Tibial nerve (tissue), 3 donors: ENCODE data around the gene SFXN5.

Source experiments
- CTCF ChIP-seq, 5 experiments: fragments of 200-600 bp in 3 of 5; fragments of 450-650 bp in 2 of 5; sonication (generic) in 3 of 5; IDR thresholded peaks; one replicate each; pipeline ENCODE4 v1.5.1; 2016 to 2019; ENCODE audit warnings: antibody characterized with exemption in 5 of 5, mild to moderate bottlenecking in 3 of 5, moderate library complexity in 2 of 5
- POLR2A ChIP-seq, 2 donors: fragments of 450-650 bp; IDR thresholded peaks; one replicate each; pipeline ENCODE4 v1.6.1; 2017; ENCODE audit warnings: antibody characterized with exemption in 2 of 2, mild to moderate bottlenecking in 2 of 2, moderate library complexity in 2 of 2

DNA sequence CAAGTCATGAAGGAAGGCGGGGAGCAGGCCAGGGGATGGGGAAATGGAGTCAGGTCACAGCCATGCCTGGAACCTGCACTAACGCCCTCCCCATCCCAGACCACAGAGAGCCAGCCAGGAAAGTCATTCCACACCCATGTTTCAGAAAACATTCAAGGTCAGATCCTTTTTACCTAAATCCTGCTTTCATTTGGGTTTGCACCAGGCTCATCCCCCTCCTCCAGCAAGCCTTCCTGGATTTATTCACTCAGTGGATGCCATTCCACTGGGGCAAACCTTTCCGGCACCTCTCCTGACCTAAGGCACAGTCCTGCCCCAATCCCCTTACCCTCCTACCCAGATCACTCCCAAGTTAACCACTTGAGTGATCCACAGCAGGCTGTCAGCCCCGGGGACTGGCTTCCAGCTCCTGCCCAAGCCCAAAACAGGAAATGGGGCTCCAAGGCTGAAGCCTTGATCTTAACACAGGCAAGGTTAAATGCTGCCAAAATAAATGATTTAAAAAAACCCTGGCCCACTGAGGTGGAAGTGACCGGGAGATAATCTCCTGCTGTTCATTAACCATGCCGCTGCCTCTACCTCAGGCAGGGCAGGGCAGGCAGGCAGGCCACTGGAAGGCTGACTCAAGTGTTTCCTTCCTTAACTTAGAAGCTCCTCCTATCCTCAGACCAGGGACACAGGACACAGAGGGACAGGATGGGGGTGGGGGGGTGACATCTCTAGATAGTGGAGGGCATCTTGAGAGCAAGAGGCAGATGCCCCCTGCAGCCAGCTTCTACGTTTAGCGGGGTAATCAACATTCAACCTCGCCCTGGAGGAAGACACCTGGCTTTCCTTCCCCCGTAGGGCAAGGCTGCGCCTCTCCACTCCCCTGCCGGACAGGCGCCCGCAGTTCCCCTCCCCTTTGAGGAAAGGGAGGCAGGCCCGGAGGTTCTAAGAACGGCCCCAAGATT, 39.8 kb upstream of the SFXN5 start:
- no peak for TF ChIP-seq CTCF (IDR thresholded peaks at IDR 0.05)
- no peak for TF ChIP-seq POLR2A (IDR thresholded peaks at IDR 0.05)
